Midbrain (tissue), 1 donor: ENCODE results near the gene PTTG1IP.

Experiments
- DNase-seq: peaks from one replicate; lab custom pipeline; 2025; lab: John Stamatoyannopoulos, UW

PTTG1IP gene

DNA sequence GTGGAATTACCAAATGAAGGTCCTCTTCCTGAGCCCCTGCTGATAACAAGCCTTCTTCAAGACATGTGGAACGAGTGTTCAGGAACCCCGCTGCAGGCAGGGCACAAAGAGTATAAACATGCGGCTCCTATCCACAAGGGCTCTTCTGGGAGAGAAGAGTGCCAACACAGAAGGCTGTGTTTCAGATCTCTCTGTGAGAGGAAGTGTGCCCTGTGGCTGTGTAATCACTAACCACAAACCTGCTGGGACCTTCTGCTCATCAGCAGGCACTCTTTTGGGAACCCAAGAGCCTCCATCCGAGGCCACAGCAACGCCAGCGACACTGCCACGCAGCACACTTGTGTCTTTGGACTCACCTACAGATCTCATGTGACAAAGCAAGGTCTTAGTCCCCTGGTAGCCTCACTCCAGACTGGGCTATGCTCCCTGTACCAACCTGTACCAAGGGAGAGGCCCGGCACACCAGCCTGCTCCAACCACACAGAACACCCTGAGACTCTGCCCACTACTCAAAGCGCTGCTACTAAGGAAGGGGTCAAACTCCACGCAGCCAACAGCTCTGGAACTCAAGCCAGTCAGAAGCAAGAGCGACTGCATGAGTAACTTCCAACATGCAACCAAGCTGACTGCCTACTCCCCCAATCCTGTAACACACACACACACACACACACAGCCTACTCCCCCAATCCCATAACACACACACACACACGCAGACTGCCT is 7.8 kb downstream of the PTTG1IP start:
- no peak for DNase-seq

DNA sequence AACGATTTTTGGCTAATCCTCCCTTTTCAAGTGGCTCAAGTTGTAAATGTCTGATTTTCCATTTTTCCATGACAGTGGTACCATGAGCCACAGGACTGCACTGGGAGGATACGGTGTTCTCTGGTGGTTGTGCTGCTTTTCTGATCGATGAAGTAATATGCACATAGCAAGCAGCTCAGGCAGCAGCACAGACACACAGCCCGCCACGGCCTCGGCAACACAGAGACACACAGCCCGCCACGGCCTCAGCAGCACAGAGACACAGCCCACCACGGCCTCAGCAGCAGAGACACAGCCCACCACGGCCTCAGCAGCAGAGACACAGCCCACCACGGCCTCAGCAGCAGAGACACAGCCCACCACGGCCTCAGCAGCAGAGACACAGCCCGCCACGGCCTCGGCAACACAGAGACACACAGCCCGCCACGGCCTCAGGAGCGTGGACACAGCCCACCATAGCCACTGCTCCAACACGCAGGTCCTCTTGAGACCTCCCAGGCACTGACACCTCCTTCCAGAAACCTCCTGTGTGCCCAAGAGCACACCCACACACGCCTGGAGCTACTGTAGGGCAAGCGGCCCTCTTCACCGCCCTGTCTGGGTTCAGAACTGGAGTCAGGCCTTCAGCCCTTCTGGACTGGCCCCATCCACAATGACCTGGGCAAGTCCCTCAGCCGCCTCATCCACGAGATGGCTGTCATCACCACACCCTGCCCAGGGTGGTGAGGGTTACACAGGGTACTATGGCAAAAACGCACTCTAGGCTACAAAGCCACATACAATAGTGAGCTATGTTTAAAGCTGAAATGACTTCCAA is 10.4 kb downstream of the PTTG1IP start:
- no peak for DNase-seq

DNA sequence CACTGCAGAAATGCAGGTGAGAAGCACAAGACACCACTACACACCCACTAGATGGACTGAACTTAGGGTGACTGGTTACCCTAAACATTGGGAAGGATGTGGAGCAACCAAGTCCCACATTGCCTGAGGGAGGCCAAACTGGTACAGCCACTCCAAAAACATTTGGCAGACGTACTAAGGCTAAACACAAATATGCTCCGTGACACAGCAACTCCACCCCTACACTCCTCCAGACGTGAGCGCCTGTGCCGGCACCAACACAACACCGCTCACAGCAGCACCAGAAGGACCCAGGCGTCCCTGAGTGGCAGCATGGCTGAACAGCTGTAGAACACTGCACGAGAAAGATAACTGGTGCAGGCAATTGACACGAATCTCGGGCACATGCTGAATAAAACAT is 14.7 kb downstream of the PTTG1IP start:
- no peak for DNase-seq

DNA sequence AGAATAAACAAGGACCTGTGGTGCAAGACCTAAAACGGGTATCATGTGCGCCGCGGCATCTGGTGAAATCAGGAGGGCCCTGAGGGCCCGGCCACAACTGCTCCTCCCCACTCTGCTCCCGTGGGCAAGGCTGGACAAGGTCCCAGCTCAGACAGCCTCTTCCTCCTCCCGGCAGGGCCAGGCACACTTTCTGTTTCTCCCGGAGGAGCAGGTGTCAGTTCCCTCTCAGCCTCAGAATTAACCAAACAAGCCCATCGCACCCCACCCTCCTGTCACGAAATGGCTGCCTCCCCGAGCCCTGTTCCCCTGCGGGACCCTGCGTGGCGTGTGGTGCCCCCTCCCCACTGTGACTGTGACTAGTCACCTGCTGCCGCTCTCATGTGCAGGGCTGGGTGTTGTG is 15.2 kb downstream of the PTTG1IP start:
- DNase-seq = no peak

DNA sequence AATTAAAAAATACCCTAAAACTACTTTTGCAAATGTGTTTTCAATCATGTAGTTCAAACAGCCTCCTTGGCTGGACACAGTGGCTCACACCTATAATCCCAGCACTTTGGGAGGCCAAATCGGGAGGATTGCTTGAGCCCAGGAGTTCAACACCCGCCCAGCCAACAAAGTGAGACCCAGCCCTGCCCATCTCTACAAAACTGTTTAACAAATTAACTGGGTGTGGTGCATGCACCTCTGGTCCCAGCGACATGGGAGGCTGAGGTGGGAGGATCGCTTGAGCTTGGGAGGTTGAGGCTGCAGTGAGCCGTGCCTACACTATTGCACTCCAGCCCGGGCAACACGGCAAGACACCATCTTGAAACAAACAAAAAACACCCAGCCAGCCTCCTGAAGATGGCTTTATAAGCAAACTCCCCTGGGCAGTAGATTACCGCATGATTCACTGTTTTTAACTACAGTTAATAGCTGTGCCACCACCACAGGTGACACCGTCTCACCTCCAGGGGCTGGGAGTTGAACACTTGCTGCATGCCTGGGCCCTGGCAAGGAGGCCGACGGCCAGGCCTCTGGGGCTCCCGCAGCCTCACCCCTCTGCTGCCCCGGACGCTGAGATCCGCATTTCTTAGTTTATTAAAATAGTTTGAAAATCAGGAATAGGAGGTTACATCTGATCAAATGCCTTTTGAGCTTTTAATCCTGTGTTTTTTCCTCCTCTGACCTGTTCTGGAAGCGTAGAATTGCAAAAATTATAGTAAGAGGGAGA is 16.2 kb downstream of the PTTG1IP start:
- no peak for DNase-seq

DNA sequence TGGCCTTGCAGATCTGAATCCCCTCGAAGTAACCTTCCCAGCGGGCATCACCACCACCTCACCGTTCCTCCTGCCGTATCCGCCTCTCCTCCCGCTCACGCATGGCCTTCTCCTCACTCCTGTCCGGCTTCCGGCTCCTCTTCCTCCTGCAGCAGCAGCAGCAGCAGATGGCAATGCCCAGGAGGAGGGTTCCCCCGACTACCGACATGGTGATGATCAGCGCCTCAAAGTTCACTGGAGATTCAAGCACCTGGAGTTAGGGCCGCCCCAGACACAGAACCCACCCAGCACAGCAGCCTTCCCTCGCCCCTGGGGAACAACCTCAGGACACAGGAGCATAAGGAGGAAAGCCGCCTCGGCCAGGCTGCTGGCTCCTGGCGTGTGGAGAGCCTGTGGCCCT is 17.4 kb downstream of the PTTG1IP start:
- no peak for DNase-seq

DNA sequence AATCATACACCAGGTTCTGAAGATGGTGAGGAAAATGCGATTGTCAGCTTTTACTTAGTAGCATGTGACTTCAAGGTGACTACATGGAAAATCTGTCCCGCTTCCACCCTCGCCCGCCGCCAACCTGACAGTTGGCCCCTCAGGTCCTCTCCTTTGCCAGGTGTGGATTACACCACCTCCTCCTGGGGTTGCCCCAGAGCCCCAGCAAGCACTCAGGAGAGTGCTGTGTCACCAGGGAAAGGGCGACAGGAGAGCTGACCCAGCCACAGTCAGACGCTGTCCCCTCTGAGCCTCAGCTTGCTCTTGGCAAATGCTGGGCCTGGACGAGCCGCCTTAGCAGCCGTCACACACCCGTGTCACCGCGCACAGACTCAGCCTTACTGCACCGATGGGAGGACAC is 17.9 kb downstream of the PTTG1IP start:
- no peak for DNase-seq

DNA sequence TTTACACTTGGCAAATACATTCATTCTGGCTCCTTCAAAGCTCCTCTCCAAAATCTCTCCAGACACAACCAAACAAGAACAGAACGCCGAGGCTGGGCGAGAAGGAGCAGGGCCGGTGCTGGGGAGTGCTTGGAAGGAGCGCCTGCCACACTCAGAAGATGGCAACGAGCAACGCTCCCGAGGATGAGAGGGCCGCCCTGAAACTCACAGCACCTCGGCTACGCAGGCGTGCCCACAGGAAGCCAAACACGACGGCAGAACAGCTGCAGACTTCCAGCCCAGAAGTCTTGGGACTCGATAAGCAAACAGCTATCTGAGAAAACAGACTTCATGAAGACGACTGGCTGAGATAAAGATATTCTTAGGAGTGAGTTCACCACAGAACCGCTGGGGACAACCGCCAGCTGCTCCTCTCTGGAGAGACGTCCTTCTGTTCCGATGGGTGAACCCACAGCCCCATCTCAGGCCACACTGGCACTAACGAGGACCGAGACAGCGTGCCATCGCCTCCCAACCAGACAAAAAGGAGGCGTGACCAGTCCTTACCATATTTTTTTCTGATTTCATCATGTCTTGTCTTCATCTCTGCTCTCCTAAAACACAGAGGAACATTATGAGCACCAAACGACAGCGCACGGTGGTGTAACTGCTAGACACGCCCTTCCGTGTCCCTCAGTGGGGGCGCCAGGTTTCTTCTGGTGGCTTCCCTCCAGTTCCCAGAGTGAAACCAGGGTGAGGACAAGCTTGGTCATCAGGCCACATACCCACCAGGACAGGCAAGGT is 18.6 kb downstream of the PTTG1IP start:
- DNase-seq = no peak

DNA sequence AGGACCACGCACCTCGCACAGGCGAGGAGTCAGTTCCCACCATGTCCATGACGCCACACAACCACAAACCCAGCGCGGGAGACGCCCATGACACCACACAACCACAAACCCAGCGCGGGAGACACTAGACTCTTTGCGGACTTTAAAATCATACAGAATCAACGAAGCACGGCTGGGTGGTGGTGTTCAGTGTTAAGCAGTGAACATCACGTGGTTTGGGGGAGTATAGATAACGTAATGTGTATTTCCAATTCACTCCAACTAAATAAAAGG is 19.2 kb downstream of the PTTG1IP start:
- DNase-seq = no peak

DNA sequence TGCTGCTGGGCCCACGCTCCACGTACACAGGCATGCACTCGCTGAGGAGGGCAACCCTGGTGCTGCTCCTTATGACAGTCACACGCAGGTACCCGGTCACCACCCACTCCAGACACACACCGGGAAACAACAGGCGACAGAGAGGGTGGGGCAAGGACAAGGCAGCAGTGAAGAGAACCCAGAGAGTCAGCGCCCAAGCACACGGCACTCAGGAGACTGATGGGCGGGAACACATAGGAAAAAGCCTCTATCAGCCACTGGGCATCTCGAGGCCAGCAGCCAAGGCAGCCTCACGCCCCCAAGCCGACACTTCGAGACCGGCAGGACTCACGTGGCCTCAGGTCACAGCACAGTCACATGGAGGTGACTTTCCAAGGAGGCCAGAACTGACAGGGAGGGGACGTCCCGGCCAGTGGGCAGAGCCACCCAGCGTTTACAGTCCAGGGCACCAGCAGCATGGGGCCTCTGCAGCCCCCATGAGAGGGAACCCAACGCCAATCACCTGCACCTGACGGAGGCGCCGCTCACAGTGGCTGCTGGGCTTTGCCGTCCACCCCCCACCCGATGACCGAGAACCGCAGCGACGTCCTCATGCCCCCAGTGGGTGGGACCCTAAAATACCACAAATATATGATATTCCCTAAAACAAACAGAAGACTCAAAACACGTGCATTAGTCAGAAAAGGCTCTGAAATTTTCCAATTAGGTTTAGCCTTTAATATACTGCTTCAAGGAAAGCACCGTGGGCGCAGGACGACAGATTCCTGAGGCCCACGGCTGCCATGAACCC is 19.7 kb downstream of the PTTG1IP start:
- no peak for DNase-seq

DNA sequence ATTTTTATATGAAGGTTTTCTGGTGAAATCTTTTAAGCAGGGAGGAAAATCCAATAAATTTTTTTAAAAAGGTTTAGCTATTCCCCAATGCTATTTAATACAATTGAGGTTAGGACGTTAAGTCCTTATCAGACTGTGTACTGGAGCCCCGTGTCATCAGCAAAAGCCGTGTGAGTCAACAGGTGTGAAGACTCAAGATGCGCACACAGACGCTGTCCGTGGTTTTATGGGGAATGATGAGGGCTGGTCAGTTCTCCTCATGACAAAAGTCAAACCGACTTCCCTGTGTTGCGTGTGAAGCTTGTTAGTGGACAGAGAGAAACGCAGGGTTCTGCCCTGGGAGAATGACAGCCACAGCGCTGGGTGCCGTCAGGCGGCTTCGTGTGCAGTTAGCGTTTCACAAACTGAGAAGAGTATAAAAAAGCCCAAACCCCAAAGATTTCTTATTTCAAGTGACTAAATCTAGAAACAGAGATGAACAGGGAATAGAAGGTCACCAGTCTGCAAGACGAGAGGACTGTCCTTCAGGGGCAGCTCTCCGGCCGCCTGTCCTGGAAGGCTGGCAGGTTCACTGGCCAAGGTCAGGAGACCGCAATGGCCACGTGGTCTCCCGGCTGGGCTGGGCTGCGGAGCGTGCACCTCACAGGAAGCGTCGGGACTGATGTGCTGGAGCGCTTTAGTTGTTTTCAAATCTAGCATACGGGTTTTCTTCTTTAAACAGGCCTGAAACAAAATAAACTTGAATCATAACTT is 22.4 kb downstream of the PTTG1IP start:
- DNase-seq = no peak

DNA sequence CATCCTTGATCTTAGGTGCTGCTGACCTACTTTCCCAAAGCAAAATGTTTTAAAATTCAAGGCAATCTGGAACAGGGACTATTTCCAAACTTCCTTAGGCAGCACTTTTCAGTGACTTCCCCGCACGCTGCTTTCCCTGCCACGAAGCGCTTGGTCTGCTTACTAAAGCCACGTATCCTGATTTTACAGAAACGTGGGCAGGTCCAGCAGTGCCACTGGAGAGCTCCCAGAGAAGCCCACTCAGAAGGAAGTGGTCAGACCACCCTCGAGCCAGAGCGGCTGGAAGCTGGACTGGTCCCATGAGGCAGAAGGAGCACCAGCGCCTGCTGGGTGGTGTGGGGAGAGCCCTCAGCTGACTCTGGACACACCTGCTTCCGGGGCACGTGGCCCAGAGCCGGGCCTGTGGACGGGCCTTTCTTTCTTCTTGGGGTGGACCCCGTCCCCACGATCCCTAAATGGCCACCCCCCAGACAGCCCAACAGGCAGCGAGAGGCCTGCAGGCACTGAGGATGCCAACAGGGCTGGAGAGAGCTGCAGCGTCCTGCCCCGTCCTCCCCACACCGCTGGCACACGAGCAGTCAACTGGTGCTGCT is 23.2 kb downstream of the PTTG1IP start:
- DNase-seq = no peak

DNA sequence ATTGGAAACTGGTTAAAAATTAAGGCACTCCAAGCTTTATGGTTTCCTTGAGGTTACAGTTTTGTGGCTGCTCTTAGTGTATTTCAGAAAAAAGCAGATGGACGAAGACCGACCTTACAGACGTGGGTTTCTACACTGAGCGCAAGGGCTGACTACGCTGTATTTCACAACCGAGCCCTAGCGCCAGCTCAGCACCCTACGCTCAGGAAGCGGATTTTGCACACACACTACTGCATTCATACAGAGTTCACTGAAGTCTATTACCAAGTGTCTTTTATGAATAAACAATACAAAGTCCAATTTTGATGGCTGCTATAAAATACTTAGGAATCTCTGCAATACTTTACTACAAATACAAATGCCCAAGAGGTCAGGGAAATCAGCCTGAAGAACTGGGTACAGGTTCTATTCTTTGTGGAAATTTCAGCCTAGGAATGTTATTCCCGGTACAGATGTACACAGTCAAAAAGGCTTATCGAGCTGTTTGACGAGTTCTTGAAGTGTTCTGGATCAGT is 23.8 kb downstream of the PTTG1IP start:
- DNase-seq = no peak

DNA sequence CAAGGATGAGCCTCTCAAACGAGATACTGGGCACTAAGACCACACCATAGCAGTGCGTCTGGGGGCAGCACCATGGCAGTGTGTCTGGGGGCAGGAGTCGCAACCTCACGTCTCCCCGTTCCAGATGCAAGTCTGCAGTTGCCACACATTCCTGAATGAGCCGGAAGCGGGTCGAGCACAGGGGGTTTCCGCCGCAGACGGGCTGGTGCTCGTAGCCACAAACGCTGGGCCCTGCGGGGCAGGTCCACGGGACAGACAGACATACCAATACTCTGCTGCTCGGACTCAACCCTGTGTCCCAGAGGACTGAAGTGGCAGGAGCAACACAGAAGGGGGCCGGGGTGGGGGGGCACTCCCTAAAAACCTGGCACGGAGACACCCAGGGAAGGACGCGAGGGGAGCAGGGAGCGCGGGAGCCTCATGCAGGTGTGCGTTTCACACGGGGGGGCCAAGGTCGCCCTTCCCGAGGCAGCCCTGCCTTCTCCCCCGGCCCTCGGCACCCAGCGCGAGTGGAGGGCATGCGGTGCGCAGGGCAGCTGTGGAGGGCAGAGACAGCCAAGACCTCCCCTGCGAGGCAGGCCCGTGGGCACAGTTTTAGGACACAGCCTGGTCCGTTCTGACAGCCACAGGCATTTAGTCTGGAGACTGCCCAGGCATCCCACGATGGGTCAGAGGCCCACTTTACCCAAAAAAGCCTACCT is 24.5 kb downstream of the PTTG1IP start:
- no peak for DNase-seq

DNA sequence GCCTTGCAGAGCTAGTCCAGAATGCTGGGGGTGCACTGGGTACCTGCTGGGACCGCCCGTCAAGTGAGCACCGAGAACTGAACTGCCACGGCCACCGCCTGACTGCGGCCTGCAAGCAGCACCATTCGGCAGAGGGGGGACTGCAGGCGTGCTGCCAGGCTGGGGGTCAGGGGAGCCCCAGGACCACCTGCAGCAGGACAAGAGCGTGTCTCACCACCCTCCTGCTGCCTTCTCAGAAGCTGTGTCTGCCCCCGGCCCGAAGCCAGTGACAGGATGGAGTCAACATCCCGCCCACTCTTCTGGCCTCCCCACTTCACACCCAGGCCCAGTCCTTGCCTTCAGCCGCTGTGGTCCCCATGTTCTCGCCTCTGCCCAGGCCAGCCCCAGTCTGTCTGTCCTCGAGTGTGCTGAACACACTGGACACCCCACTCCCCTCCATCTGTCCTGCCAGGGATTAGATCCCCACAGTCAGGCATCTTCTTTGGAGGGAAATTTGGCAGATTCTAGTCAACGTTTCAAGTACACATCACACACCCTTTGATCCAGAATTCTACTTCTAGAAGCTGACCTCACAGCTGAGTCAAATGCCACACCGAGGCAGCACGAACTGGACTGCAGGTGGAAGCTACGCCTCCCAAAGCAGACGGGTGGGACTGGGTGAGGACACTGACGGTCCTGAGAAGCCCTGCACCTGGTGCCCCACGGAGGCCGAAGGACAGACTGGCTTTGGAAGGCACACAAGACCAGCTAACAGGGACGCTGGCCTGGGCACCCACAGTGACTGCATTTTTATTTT is 26.0 kb downstream of the PTTG1IP start:
- DNase-seq = no peak

DNA sequence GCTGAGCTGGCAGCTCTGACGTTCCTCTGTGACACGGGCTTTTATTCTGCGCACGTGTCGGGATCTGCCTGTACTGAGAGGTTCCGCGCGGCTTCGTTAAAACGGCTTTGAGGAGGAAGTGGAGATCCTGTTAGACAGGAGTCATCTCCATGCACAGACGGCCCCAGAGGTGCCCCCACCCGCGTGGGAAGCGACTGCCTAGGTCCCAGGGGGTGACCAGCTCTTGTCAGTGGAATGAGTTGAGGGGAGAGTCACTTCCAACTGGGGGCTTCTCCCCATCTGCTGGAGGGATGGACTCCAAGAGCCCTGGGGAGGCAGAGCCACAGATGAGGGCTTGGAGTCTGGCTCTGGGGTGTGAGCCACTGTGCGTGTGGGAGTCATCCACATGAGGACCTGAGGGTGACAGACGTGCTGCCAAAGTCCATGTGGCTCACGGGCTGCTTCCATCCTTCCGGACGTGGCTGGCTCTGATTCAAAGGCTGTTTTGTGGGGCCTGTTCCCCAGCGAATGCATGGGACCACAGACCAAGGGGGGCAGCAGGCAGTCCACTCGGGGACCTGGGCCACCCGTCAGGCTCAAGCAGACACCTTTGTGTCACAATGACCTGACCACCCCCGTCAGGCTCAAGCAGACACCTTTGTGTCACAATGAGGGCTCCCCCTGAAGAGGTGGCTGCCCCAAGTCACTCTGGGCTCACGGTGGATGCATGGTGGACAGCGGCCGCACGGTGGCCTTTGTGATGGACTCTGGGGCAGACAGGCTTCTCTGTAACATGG is 26.8 kb downstream of the PTTG1IP start:
- peak; percentile 38 for DNase-seq

DNA sequence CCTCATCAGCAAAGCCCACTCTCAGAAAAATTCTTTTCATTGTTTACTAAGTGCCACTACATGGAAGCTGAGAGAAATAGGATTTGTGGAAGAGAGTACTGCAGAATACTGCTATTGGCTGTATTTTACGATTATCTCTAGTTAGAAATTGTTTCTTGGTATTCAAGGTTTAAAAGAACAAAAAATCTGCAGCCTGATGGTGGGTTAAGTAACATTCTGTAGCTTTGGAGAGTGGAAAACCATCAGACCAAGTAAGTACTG is 27.3 kb downstream of the PTTG1IP start:
- no peak for DNase-seq
